GM12892 (cell line): ENCODE results near the gene STS.
A peak's percentile ranks its signal among the peaks of the same experiment; 100 is the strongest.

Experiments used
- DNase-seq: peaks from one replicate; pipeline ENCODE4 v3.0.0; 2011; ENCODE audit not compliant: insufficient read length
- FAIRE-seq: peaks from 2 replicates; lab custom pipeline; 2011; peaks lifted over from hg19 to GRCh38; lab: Jason Lieb, UNC
- POLR2A ChIP-seq: IDR thresholded peaks from 2 replicates; pipeline ENCODE4 v1.6.1; 2011; ENCODE audit warnings: low read depth, low read length, control low read depth
- POLR2AphosphoS5 ChIP-seq: IDR thresholded peaks from 2 replicates; pipeline ENCODE4 v1.6.1; 2011; ENCODE audit warnings: low read depth, low read length, control low read depth
- TAF1 ChIP-seq: IDR thresholded peaks from 2 replicates; pipeline ENCODE4 v1.6.1; 2011; ENCODE audit warnings: low read depth, mild to moderate bottlenecking, control low read depth, low read length, borderline replicate concordance

STS gene

DNA sequence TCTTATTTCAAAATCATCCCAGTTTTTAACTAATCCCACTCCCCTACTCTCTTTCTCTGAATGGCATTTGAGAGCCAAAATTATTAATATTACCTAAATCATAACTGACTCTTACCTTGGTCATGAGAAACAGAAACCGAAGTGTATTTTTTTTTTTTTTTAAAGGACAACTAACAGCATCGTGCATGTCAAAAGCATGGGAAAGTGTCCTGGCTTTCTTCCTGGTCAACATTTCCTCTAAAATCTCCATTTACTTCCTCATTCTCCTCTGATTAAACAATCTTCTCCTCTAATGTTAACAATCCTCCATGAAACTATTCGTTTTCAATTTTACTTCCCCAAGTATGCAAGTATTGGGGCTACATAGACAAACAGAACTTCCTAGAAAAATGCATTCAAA is 2.1 kb upstream of the STS start:
- FAIRE-seq: no peak
- DNase-seq: no peak
- TF ChIP-seq POLR2AphosphoS5 (no peak), TAF1 (no peak), POLR2A (no peak)

DNA sequence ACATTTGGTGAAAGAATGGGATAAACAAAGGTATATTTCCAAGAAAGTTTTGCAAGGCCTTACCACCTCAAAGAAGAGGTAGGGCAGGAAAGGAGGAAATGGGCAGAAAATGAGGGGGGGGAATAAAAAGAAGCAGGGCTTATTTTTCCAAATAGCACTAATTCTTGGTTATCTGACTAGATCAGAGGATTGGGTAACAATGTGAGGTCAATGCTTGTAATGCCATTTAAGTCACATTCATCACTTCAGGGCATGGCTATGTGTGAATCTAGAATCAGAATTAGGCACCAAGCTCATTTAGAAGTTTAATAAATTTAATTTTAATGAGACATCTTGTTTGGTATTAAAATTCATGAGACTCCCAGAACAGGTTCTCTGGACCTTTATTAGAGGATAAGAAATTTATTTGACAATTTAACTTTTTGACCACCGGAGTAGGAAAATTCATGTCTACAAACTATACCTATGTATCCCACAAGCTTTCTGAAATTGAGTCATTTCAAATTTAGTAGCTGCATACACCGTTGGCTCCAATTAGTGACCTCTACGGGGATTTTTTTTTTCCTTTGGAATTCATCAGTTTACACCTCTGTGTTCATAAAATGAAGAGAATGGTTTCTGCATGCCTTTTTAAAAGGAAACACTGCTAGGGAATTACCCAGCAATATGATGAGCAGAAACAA is 1.4 kb upstream of the STS start:
- TF ChIP-seq TAF1 (no peak), POLR2AphosphoS5 (no peak), POLR2A (no peak)
- peak; percentile 64 for FAIRE-seq
- DNase-seq: no peak

GRCh38 chrX:7146703-7147412 is 654 bp upstream of the STS start:
- no peak for TF ChIP-seq TAF1
- TF ChIP-seq POLR2AphosphoS5: peak; percentile 33
- DNase-seq (no peak), FAIRE-seq (no peak)

DNA sequence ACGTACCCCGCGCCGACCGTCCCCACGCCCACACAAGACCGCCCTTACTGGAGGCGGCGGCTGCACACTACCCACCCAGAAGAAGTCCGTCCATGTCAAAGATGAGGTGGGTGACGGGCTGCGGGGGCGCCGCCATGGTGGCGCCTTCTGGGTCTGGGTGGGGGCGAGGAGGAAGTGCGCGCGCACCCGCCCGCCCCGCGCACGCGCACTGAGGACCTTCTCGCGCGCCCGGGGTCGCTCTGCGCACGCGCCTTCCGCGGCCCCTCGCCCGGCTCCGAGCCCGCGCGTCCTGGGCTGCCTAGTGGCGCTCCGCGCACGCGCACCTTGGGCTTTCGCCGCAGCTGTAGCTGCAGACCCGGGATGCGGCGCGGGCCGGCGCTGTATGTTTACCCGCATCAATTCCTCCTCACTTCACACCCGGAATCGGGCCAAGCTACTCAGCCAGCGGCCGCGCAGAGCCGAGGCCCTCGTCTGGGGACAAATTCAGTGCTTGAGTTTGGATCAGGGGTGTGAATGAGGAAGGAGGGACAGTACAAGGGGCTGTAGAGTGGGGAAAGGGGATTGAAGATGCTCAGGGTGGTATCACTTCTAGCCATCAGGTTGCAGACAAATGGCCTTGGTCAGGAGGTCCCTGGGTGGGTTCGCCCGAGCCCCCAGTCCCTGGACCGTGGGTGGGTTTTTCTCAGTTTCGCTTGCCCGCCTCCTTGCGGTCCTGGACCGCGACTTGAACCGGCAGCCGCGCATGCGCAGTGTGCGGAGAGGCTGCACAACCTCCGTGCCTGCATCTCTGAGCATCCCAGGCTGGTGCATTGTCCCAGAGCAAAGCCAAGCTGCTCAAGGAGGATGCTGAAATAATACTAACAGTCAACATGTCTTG is 704 bp downstream of the STS start, which contains the start of gene PUDP:
Gene PUDP (minus strand): TSS at position 176 of the 877 bp plus-strand sequence. CDS start 40 bp downstream, at position 136.
- peak; percentile 100 for FAIRE-seq

DNA sequence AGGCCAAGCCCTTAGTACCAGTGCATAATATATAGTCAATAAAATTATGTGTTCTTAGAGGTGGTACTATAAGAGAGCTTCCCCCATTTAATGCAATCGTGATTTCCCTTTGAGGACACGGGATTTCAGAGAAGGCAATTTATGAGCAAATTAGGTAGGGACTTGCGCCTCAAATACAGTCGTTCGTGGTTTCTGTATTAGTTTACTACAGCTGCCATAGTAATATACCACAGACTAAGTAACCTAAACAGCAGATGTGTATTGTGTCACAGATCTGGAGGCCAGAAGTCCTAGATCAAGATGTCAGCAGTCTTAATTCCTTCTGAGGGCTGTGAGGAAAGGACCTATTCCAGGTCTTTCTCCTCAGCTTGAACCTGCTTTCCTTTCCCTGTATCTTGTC is 1.9 kb downstream of the STS start:
- FAIRE-seq (peak; percentile 63), DNase-seq (no peak)
- TF ChIP-seq POLR2A (no peak), POLR2AphosphoS5 (no peak), TAF1 (no peak)

More for the DNA sequence above, 704 bp downstream of the STS start, which contains the start of gene PUDP:
- DNase-seq: peak; percentile 88
- TF ChIP-seq POLR2AphosphoS5: peak; percentile 60
- peak; percentile 69; the same call in 1 of the 2 replicates for TF ChIP-seq TAF1
- peak; percentile 86; the same call in 1 of the 2 replicates for TF ChIP-seq POLR2A

GRCh38 chrX:7153231-7153630 is 5.7 kb downstream of the STS start:
- no peak for FAIRE-seq
- no peak for DNase-seq
- no peak for TF ChIP-seq TAF1
- no peak for TF ChIP-seq POLR2AphosphoS5
- no peak for TF ChIP-seq POLR2A

- TF ChIP-seq TAF1 (no peak), POLR2A (no peak), POLR2AphosphoS5 (no peak)
- no peak for FAIRE-seq
- no peak for DNase-seq
Measured at GRCh38 chrX:7154041-7154597, 6.6 kb downstream of the STS start.

GRCh38 chrX:7155163-7155562 is 7.7 kb downstream of the STS start:
- DNase-seq: no peak
- TF ChIP-seq POLR2AphosphoS5 (no peak), POLR2A (no peak)
- FAIRE-seq: no peak

DNA sequence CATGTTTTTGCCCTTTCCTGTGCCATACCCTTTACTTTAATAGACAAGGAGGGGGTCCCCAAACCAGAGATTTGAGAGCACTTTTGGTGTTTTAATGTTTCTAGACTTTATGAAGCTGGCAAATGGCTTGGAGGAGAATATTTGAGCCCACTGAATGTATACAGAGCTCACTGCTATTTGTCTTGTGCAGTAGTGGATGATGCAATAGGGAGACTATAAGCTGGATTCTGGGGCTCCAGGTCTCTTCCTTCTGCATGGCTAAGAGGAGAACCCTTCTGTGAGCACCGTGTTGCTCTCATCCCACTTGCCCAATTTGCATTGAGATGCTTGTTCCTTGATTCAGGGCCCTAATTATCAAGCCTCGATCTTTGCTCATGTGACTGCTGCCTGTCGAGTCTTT is 9.4 kb downstream of the STS start:
- no peak for DNase-seq
- no peak for FAIRE-seq
- TF ChIP-seq TAF1 (no peak), POLR2A (no peak), POLR2AphosphoS5 (no peak)

- DNase-seq (no peak), FAIRE-seq (peak; percentile 70)
- no peak for TF ChIP-seq POLR2A
- TF ChIP-seq POLR2AphosphoS5: no peak
- no peak for TF ChIP-seq TAF1
Measured at GRCh38 chrX:7158468-7158990, 11.0 kb downstream of the STS start.

DNA sequence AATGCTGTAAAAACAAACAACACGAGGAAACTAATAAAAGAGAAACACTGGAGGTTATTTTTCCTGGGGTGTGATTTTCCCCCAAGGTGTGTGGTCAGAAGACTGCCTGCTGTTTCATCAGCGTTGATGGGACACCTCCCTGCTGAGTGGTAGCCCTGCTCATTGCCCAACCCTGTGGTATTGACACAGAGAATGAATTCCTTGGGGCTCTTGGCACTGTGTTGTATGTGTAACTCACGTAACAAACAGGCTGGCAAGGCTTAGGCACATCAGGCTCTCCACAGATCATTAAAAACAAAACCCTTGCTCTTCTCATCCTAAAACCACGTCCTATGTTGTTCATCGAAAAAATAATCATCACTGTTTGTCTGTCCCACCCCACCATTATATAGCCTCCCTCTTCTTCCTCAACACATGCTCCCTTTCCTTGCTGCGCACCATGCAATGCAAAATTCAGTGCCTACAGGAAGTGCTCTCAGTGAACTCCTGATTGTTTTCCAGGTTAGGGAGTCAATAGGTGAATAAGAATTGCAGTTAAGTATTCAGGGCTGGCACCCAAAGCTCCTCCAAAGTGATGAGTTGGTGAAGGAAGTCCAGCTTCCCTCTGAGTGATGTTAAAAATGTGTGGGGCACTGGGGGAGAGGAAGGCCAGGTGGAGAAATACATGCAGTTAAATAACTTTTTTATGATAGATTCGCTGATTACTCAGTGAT is 11.8 kb downstream of the STS start:
- no peak for FAIRE-seq
- TF ChIP-seq POLR2A: no peak
- no peak for TF ChIP-seq TAF1
- TF ChIP-seq POLR2AphosphoS5: no peak
- DNase-seq: no peak

GRCh38 chrX:7163146-7163677 is 15.7 kb downstream of the STS start:
- FAIRE-seq: no peak

More at GRCh38 chrX:7163146-7163677, 15.7 kb downstream of the STS start:
- no peak for DNase-seq
- TF ChIP-seq POLR2A: no peak
